HEK293 (cell line): ENCODE data around the gene PTPRG.

Source experiments
- CTCF ChIP-seq: fragments of 450-650 bp; formaldehyde crosslinking; IDR thresholded peaks from 2 replicates; pipeline ENCODE4 v1.5.1; 2016; ENCODE audit warnings: missing biosample characterization, missing genetic modification characterization
- PBX3 ChIP-seq: sonication (generic); formaldehyde crosslinking; IDR thresholded peaks from 2 replicates; pipeline ENCODE4 v1.8.1; 2022; ENCODE audit warnings: mild to moderate bottlenecking, moderate library complexity, missing genetic modification reagents
- ZNF24 ChIP-seq: fragments of 450-650 bp; formaldehyde crosslinking; IDR thresholded peaks from 2 replicates; pipeline ENCODE4 v1.5.1; 2016; ENCODE audit warnings: missing biosample characterization, missing genetic modification characterization
- ZNF664 ChIP-seq: fragments of 450-650 bp; formaldehyde crosslinking; IDR thresholded peaks from 2 replicates; pipeline ENCODE4 v1.5.1; 2016; ENCODE audit warnings: missing biosample characterization, missing genetic modification characterization

- no peak for TF ChIP-seq CTCF
- TF ChIP-seq PBX3 (CRISPR knock-in tag), result no peak
- TF ChIP-seq ZNF664 (tag by site-specific recombination), result no peak
- no peak for TF ChIP-seq ZNF24
Measured at GRCh38 chr3:61522060-61522459, 39.3 kb upstream of the PTPRG start.
